Pancreas (tissue), 10 donors: Measurements from ENCODE around the gene VIT. TPM values are rescaled to one million over a fixed set of nuclear protein-coding genes. Genes with fewer than 3 reads are reported as not detected.
"Not testable (repeated sequence)": the region's sequence is repeated elsewhere in the genome, so short reads cannot be mapped to it uniquely, and the experiment has no call there.

ENCODE experiments used
- ATAC-seq, 4 donors: fragments of 200-7000 bp; cut with Tn5 transposase; one replicate each; pipeline versions ENCODE4 v1.8.0 to v1.9.1; 2020; ENCODE audit warnings: mild to moderate bottlenecking in 4 of 4, moderate library complexity in 4 of 4
- DNase-seq, 6 donors: peaks; one replicate each; pipeline ENCODE4 v3.0.0-alpha.2; 2020
- FAIRE-seq: peaks from 2 replicates; lab custom pipeline; 2012; peaks lifted over from hg19 to GRCh38; lab: Jason Lieb, UNC
- H3K27ac ChIP-seq, 4 donors: fragments of 200-600 bp; sonication (generic); 1 replicate in 3 of 4; 2 replicates in 1 of 4; pipeline versions ENCODE4 v1.5.0 to v1.8.0; 2020
- H3K27me3 ChIP-seq, 4 donors: fragments of 200-600 bp; one replicate each; pipeline ENCODE4 v1.8.0; 2021
- H3K36me3 ChIP-seq, 3 donors: fragments of 200-600 bp; sonication (generic) in 1 of 3; one replicate each; pipeline versions ENCODE4 v1.5.0 to v1.8.0; 2020 to 2021
- H3K4me1 ChIP-seq, 3 donors: fragments of 200-600 bp; one replicate each; pipeline ENCODE4 v1.8.0; 2021
- H3K4me3 ChIP-seq, 4 donors: fragments of 200-600 bp; sonication (generic) in 2 of 4; one replicate each; pipeline versions ENCODE4 v1.5.0 to v1.8.0; 2020 to 2021
- H3K9me3 ChIP-seq, 4 donors: fragments of 200-600 bp; one replicate each; pipeline ENCODE4 v1.8.0; 2021
- WGBS, 2 donors: extraction: QIAGEN DNeasy Blood & Tissue Kit; methylation state at CpG; one replicate each; pipeline ENCODE4 v1.1.7; 2013; 5-methylcytosine and 5-hydroxymethylcytosine counted together
- intact Hi-C, 3 donors: fragments of 100-400 bp; cut with DNase I; formaldehyde crosslinking; loops; one replicate each; pipeline versions ENCODE4 v1.11.1 to v1.14.2; 2022
- polyA plus RNA-seq, 2 donors: library from polyadenylated mRNA; stranded (reverse); fragments of 200-250 nt; gene quantifications; one replicate each; pipeline ENCODE4 v1.2.3, GENCODE V29; 2013
- total RNA-seq, 6 donors: library from RNA; stranded (reverse); fragmentation: NEBNext Ultra II Directional in 4 of 6; extraction: Animal tissue kit (Norgen Biotek cat#: 25700) in 4 of 6; gene quantifications; one replicate each; pipeline versions ENCODE4 v1.2.1 to v1.2.4, GENCODE V29; 2021 to 2023
- TF ChIP-seq, protein P1 (sequence below), 4 donors: fragments of 200-600 bp; sonication (generic) in 3 of 4; IDR thresholded peaks; one replicate each; pipeline versions ENCODE4 v1.5.0 to v1.8.0; 2021; ENCODE audit warnings: antibody characterized with exemption in 4 of 4
- donor health status: healthy with polysubstance abuse.
- donor health status: DM: no; HTN: no; CAD: no; lungs with moderate emphysema.
- donor health status: DM: no; HTN: no; CAD: no.
- donor health status: control.
- donor health status: control.
- donor health status: Bipolar disorder and iron deficiency.
- donor health status: DM: yes; HTN: yes; CAD: no.
- donor health status: DM: no; HTN: no; CAD: no.
- donor health status: DM: no; HTN: no; CAD: no.
- donor health status: DM: yes; HTN: yes; CAD: no.

Gene VIT
- total and polyA plus RNA-seq, 8 donors: 0.19 to 2.9 (median 0.36) TPM

DNA sequence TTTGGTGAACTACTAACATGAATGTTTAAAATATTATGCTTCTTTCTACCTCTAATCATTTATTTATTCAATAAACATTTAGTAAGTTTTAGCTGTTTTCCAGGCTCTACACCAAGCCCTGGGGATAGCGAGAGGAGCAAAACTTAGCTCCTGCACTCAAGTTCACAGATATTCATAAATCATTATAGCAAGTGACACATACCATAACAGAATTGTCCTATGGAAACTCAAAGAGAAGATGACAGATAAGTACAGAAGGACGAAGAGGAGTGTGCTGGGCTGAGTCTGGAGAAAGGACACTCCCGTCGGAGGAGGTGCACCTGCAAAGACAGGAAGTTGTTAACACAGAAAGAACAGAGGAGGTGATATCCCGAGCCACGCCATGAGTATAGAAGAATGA, 13.9 kb upstream of the VIT start:
- Histone ChIP-seq H3K4me1 (no peaks in the 10 kb centered on the region), H3K27ac (no peak overlapping the region), H3K36me3 (no peaks in the 10 kb centered on the region), H3K4me3 (no peak overlapping the region), H3K27me3 (no peaks in the 10 kb centered on the region), H3K9me3 (no peaks in the 10 kb centered on the region)
- FAIRE-seq: no peak
- no peak for DNase-seq
- intact Hi-C loops: no loop called here
- TF ChIP-seq, protein P1, sequence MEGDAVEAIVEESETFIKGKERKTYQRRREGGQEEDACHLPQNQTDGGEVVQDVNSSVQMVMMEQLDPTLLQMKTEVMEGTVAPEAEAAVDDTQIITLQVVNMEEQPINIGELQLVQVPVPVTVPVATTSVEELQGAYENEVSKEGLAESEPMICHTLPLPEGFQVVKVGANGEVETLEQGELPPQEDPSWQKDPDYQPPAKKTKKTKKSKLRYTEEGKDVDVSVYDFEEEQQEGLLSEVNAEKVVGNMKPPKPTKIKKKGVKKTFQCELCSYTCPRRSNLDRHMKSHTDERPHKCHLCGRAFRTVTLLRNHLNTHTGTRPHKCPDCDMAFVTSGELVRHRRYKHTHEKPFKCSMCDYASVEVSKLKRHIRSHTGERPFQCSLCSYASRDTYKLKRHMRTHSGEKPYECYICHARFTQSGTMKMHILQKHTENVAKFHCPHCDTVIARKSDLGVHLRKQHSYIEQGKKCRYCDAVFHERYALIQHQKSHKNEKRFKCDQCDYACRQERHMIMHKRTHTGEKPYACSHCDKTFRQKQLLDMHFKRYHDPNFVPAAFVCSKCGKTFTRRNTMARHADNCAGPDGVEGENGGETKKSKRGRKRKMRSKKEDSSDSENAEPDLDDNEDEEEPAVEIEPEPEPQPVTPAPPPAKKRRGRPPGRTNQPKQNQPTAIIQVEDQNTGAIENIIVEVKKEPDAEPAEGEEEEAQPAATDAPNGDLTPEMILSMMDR (IDR thresholded peaks at IDR 0.05): no peak
- WGBS, 2 donors: 56 to 62% methylated on average over 6 of the region's 6 CpGs
- no peak for ATAC-seq

DNA sequence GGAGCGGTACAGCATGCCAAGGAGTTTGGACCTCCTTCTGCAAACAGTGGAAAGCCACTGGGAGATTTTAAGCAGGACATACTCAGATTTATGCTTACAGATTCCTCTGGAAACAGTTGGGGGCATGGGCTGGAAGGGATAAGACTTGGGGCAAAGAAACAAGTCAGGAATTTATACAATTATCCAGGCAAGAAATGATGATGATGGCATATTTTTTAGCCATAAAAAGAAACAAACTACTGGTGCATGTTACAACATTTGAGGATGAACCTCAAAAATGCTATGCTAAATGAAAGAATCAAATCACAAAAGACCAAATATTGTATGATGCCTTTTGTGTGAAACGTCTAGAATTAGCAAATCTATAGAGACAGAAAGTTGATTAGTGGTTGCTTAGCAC, 13.5 kb upstream of the VIT start:
- DNase-seq (no peak), FAIRE-seq (no peak), ATAC-seq (no peak)
- TF ChIP-seq, protein P1 (IDR thresholded peaks at IDR 0.05): no peak
- Histone ChIP-seq H3K4me1 (no peaks in the 10 kb centered on the region), H3K4me3 (no peak overlapping the region), H3K27ac (no peak overlapping the region), H3K9me3 (no peaks in the 10 kb centered on the region), H3K36me3 (no peaks in the 10 kb centered on the region), H3K27me3 (no peaks in the 10 kb centered on the region)
- 42% methylated on average over 2 of the region's 2 CpGs for WGBS, 2 donors
- intact Hi-C loops: no loop called here

DNA sequence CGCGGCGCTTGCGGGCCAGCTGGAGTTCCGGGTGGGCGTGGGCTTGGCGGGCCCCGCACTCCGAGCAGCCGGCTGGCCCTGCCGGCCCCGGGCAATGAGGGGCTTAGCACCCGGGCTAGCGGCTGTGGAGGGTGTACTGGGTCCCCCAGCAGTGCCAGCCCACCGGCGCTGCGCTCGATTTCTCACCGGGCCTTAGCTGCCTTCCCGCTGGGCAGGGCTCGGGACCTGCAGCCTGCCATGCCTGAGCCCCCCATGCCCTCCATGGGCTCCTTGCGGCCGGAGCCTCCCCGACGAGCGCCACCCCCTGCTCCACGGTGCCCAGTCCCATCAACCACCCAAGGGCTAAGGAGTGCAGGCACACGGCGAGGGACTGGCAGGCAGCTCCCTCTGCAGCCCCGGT, 8.2 kb upstream of the VIT start:
- H3K27me3 ChIP-seq, H3K4me1 ChIP-seq, H3K36me3 ChIP-seq, ATAC-seq, FAIRE-seq, H3K4me3 ChIP-seq, intact Hi-C loops, H3K9me3 ChIP-seq, H3K27ac ChIP-seq: not testable (repeated sequence)
- DNase-seq: peak in 1 of 6 donors; percentile 53
- WGBS, 2 donors: 96 to 97% methylated on average over 16 to 30 of the region's 30 CpGs

DNA sequence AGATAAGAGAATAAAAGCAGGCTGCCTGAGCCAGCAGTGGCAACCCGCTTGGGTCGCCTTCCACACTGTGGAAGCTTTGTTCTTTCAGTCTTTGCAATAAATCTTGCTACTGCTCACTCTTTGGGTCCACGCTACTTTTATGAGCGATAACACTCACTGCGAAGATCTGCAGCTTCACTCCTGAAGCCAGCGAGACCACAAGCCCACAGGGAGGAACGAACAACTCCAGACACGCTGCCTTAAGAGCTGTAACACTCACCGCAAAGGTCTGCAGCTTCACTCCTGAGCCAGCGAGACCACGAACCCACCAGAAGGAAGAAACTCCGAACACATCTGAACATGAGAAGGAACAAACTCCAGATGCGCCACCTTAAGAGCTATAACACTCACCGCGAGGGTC, 7.5 kb upstream of the VIT start:
- DNase-seq, H3K27ac ChIP-seq, H3K4me1 ChIP-seq, ATAC-seq, H3K9me3 ChIP-seq, FAIRE-seq, H3K27me3 ChIP-seq, H3K36me3 ChIP-seq, intact Hi-C loops, H3K4me3 ChIP-seq: not testable (repeated sequence)
- WGBS, 2 donors: 90 to 96% methylated on average over 15 of the region's 15 CpGs

DNA sequence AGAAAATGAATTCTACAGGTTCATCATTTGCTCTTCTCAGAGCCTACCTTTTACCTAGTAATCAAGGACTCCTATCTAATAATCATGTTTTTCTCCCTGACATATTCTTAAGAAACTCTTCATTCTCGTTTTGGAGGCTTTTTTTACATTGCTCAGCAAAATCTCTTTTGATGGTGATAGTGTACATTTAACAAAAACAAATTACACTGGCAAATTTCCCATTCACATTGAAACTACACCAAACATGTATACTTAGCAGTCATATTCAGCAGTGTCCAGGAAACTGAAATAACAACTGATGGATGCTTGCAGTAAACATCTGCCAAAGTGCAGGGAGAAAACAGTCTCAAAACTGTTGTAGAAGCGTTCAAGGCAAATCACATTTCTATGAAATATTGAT, 4.4 kb upstream of the VIT start:
- FAIRE-seq (no peak), ATAC-seq (no peak), DNase-seq (no peak)
- H3K9me3 ChIP-seq: no peaks in the 10 kb centered on the region
- TF ChIP-seq, protein P1 (IDR thresholded peaks at IDR 0.05): no peak
- H3K4me1 ChIP-seq: no peaks in the 10 kb centered on the region
- H3K27me3 ChIP-seq: no peaks in the 10 kb centered on the region
- no peaks in the 10 kb centered on the region for H3K36me3 ChIP-seq
- H3K4me3 ChIP-seq: no peak overlapping the region
- intact Hi-C loops: no loop called here
- WGBS, 2 donors: 45 to 47% methylated on average over 2 of the region's 2 CpGs
- H3K27ac ChIP-seq: no peak overlapping the region

DNA sequence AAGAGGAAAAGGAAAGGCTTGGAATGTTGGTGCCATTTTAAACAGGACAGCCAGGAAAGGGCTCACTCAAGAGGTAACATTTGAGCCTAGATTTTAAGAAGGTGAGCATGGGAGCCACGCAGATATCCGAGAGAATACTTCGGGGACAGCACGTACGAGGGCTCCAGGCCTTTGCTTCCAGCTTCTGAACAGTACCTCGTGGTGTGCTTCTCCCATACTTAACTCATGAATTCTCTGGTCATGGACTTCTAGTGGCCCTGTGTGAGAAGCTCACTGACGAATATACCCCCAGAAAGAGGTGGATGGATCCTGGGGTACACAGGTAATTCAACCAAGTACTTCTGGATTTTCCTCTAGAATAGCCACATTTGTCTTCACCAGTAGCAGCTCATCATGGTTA, 2.7 kb upstream of the VIT start:
- intact Hi-C loops: no loop called here
- 85 to 88% methylated on average over 7 of the region's 7 CpGs for WGBS, 2 donors
- Histone ChIP-seq H3K27ac (no peak overlapping the region), H3K9me3 (no peaks in the 10 kb centered on the region), H3K4me1 (no peaks in the 10 kb centered on the region), H3K36me3 (no peaks in the 10 kb centered on the region), H3K27me3 (no peaks in the 10 kb centered on the region), H3K4me3 (no peak overlapping the region)
- TF ChIP-seq, protein P1 (IDR thresholded peaks at IDR 0.05): no peak
- DNase-seq (no peak), ATAC-seq (no peak), FAIRE-seq (no peak)
